NT2/D1 (cell line): Measurements from ENCODE around the gene KAT6B.

ENCODE experiments used
- SUZ12 ChIP-seq: IDR thresholded peaks from 2 replicates; pipeline ENCODE4 v1.6.1; 2011; ENCODE audit not compliant: insufficient read length, insufficient read depth; ENCODE audit errors: extremely low read depth
- ZNF274 ChIP-seq: IDR thresholded peaks from 2 replicates; pipeline ENCODE4 v1.6.1; 2011; ENCODE audit warnings: mild to moderate bottlenecking, low read depth, low read length

GRCh38 chr10:74968667-74969061, 142.3 kb downstream of the KAT6B start:
- no peak for TF ChIP-seq ZNF274
- no peak for TF ChIP-seq SUZ12
